K562 (cell line): ENCODE results near the gene MINDY4B. TPM values are rescaled to one million over a fixed set of nuclear protein-coding genes. Genes with fewer than 3 reads are reported as not detected.

Source experiments
- ATAC-seq: fragments of 200-7000 bp; cut with Tn5 transposase; 3 replicates; pipeline ENCODE4 v1.9.1; 2020; ENCODE audit warnings: moderate library complexity
- BruUV-seq: library from RNA; stranded (reverse); fragments of 400-500 nt; replicated peaks from 2 replicates; lab custom pipeline; 2021; lab: Mats Ljungman, UMichigan
- CTCF ChIA-PET: fragments of 300-600 bp; formaldehyde crosslinking; extraction: SDS; loops from one replicate; lab custom pipeline; 2021; ENCODE audit warnings: low intra/inter-chr PET ratio; lab: Yijun Ruan, JAX
- POLR2A ChIA-PET: fragments of 300-600, 350-650 bp; sonication (Branson Sonifier 250); formaldehyde crosslinking; extraction: SDS; loops from one replicate; lab custom pipeline; 2021; ENCODE audit warnings: antibody characterized with exemption, inconsistent platforms; lab: Yijun Ruan, JAX
- DNase-seq, 4 experiments: peaks; one replicate each; pipeline versions ENCODE4 v3.0.0 to v3.0.0-alpha.2; 2011 to 2018; ENCODE audit warnings: low spot score in 3 of 4, mixed read lengths in 3 of 4; ENCODE audit errors: extremely low read depth in 1 of 4
- FAIRE-seq: peaks from 2 replicates; lab custom pipeline; 2011; peaks lifted over from hg19 to GRCh38; lab: Jason Lieb, UNC
- H2AFZ ChIP-seq: 2 replicates; pipeline ENCODE4 v1.6.0; 2011; ENCODE audit warnings: low read depth, low read length, control low read depth, inconsistent platforms
- H3K27ac ChIP-seq: fragments of 200-600 bp; 3 replicates; pipeline ENCODE4 v1.8.0; 2011; ENCODE audit warnings: low read depth, mild to moderate bottlenecking, control low read depth, inconsistent platforms, low read length, moderate library complexity, mixed read lengths; ENCODE audit errors: extremely low read depth
- H3K27me3 ChIP-seq, 2 experiments: fragments of 300-600 bp in 1 of 2; 2 replicates in 1 of 2; 3 replicates in 1 of 2; pipeline versions ENCODE4 v1.6.0 to v1.8.0; 2011; ENCODE audit warnings: inconsistent platforms in 2 of 2, low read length in 2 of 2, mild to moderate bottlenecking in 1 of 2, mixed read lengths in 1 of 2, moderate library complexity in 1 of 2; ENCODE audit not compliant: control insufficient read depth in 2 of 2, insufficient read depth in 2 of 2
- H3K36me3 ChIP-seq: fragments of 300-600 bp; 3 replicates; pipeline ENCODE4 v1.8.0; 2011; ENCODE audit warnings: mild to moderate bottlenecking, low read length, inconsistent platforms; ENCODE audit not compliant: control insufficient read depth, insufficient read depth
- H3K4me1 ChIP-seq, 2 experiments: fragments of 200-600 bp in 1 of 2; replicated peaks in 1 of 2; 2 replicates in 1 of 2; 3 replicates in 1 of 2; pipeline versions ENCODE4 v1.5.1 to v1.8.0; 2011; ENCODE audit warnings: inconsistent platforms in 2 of 2, low read length in 2 of 2, mild to moderate bottlenecking in 1 of 2, mixed read lengths in 1 of 2, moderate library complexity in 1 of 2; ENCODE audit not compliant: control insufficient read depth in 2 of 2, insufficient read depth in 2 of 2
- H3K4me2 ChIP-seq: 2 replicates; pipeline ENCODE4 v1.6.1; 2011; ENCODE audit warnings: low read length, control low read depth, inconsistent platforms, mixed read lengths; ENCODE audit not compliant: insufficient read depth
- H3K4me3 ChIP-seq: fragments of 200-600 bp; sonication (generic), shearing (Covaris generic); 2 replicates; pipeline ENCODE4 v1.5.1; 2016; ENCODE audit warnings: control low read depth, inconsistent platforms
- H3K79me2 ChIP-seq: fragments of 200-600 bp; 3 replicates; pipeline ENCODE4 v1.8.0; 2011; ENCODE audit warnings: low read length, inconsistent platforms; ENCODE audit not compliant: control insufficient read depth, insufficient read depth
- H3K9ac ChIP-seq, 2 experiments: 2 replicates each; pipeline versions ENCODE4 v1.6.0 to v1.6.1; 2011; ENCODE audit warnings: low read depth in 2 of 2, low read length in 2 of 2, control low read depth in 1 of 2, inconsistent platforms in 1 of 2, mild to moderate bottlenecking in 1 of 2, mixed read lengths in 1 of 2; ENCODE audit not compliant: insufficient read depth in 1 of 2
- H3K9me1 ChIP-seq: one replicate; pipeline ENCODE4 v1.6.0; 2011; ENCODE audit warnings: inconsistent platforms, mild to moderate bottlenecking, low read length, moderate library complexity; ENCODE audit not compliant: control insufficient read depth, insufficient read depth
- H3K9me3 ChIP-seq: replicated peaks from 2 replicates; pipeline ENCODE4 v1.5.1; 2011; ENCODE audit warnings: low read depth, low read length, inconsistent platforms; ENCODE audit not compliant: control insufficient read depth, insufficient read depth
- H4K20me1 ChIP-seq: replicated peaks from 2 replicates; pipeline ENCODE4 v1.6.1; 2011; ENCODE audit warnings: low read length, inconsistent platforms, mixed read lengths; ENCODE audit not compliant: control insufficient read depth, insufficient read depth
- SLC30A9 ChIP-seq: fragments of 250-450 bp; sonication (Bioruptor Pico); IDR thresholded peaks from 2 replicates; pipeline ENCODE4 v1.8.0; 2022; ENCODE audit warnings: mild to moderate bottlenecking, moderate library complexity
- SMAD2 ChIP-seq: fragments of 150-350 bp; IDR thresholded peaks from 2 replicates; pipeline ENCODE4 v1.6.1; 2014; ENCODE audit warnings: low read depth, mild to moderate bottlenecking, low read length
- ZNF785 ChIP-seq: fragments of 250-450 bp; sonication (Bioruptor Pico); IDR thresholded peaks from 2 replicates; pipeline ENCODE4 v1.4.0; 2020; ENCODE audit warnings: mild to moderate bottlenecking
- WGBS: fragments of 100-300 bp; shearing (Covaris generic); methylation state at CpG from one replicate; pipeline ENCODE4 v1.1.6; 2016; ENCODE audit warnings: low coverage, mixed read lengths; ENCODE audit not compliant: insufficient coverage; ENCODE audit errors: missing lambda C conversion rate; 5-methylcytosine and 5-hydroxymethylcytosine counted together
- in situ Hi-C: fragments of 300-500 bp; cut with MboI; formaldehyde crosslinking; loops from 4 replicates; pipeline ENCODE4 v1.15.0; 2018; ENCODE audit warnings: inconsistent platforms, mixed read lengths
- intact Hi-C: fragments of 100-400 bp; cut with micrococcal nuclease; formaldehyde crosslinking; loops from 2 replicates; pipeline ENCODE4 v1.14.2; 2022
- polyA plus RNA-seq, 8 experiments: library from polyadenylated mRNA; depleted of rRNA in 4 of 8; stranded (reverse) in 5 of 8; unstranded in 3 of 8; fragments of >200 nt; fragmentation: Nextera tagmentation in 2 of 8; fragmentation: Illumina TruSeq in 1 of 8; extraction: Ambion mirVana in 2 of 8; extraction: Trizol in 1 of 8; gene quantifications; 2 replicates each; pipeline versions ENCODE4 v1.2.1 to v1.2.3, GENCODE V29; 2011 to 2014; ENCODE audit warnings: inconsistent platforms in 1 of 8, missing spikeins in 1 of 8
- total RNA-seq, 7 experiments: library from RNA; depleted of rRNA in 6 of 7; stranded (reverse); fragments of >200 nt in 6 of 7; fragmentation: Illumina TruSeq in 2 of 7; extraction: Trizol in 2 of 7; gene quantifications; 2 replicates each; pipeline versions ENCODE4 v1.2.1 to v1.2.3, GENCODE V29; 2011 to 2021; ENCODE audit warnings: low replicate concordance in 1 of 7
- TF ChIP-seq, protein P1 (sequence below): fragments of 450-650 bp; IDR thresholded peaks from 2 replicates; pipeline ENCODE4 v1.6.1; 2016; ENCODE audit warnings: mild to moderate bottlenecking, moderate library complexity

Gene MINDY4B
- total and polyA plus RNA-seq, 9 of the 15 experiments (the other 6 are each of a cell fraction or from before 2014, with no cell fraction given): not detected

DNA sequence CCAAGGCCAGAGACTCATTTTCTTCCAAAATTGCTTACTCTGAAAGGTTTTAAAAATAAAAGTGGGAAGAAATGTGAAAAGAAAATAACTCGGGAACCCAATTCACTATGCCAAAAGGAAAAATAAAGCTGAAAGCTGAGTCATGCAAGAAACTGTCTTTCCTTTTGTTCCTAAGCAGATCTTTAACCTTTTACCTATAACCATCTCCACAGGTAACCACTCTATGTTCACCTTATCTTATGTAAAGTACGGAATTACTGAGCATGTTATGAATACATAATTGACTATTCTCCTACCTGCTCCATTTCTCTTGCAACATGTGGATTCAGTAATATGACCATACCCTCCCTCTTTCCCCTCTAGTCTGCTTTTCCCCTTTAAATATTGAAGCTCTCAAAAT lies 62.0 kb downstream of the MINDY4B start:
- intact Hi-C loops: no loop called here
- in situ Hi-C loops: loop anchor here (10.0 kb wide), 1 partner anchor 118 kb away; no protein-coding TSS in a partner anchor
- Histone ChIP-seq H3K9me1 (no peaks in the 10 kb centered on the region), H3K36me3 (no peaks in the 10 kb centered on the region), H3K9me3 (no peaks in the 10 kb centered on the region), H3K79me2 (no peaks in the 10 kb centered on the region), H3K9ac (no peak overlapping the region), H3K4me1 (no peaks in the 10 kb centered on the region), H3K27me3 (peaks cover 0 to 2% of the 10 kb centered on the region in 2 experiments; a peak in 1 of 5 replicates), H3K27ac (no peak overlapping the region), H3K4me3 (no peak overlapping the region), H4K20me1 (no peaks in the 10 kb centered on the region), H2AFZ (no peak overlapping the region), H3K4me2 (no peak overlapping the region)
- TF ChIP-seq SLC30A9 (CRISPR knock-in tag) (no peak), SMAD2 (no peak), ZNF785 (CRISPR knock-in tag) (no peak)
- TF ChIP-seq, protein P1, sequence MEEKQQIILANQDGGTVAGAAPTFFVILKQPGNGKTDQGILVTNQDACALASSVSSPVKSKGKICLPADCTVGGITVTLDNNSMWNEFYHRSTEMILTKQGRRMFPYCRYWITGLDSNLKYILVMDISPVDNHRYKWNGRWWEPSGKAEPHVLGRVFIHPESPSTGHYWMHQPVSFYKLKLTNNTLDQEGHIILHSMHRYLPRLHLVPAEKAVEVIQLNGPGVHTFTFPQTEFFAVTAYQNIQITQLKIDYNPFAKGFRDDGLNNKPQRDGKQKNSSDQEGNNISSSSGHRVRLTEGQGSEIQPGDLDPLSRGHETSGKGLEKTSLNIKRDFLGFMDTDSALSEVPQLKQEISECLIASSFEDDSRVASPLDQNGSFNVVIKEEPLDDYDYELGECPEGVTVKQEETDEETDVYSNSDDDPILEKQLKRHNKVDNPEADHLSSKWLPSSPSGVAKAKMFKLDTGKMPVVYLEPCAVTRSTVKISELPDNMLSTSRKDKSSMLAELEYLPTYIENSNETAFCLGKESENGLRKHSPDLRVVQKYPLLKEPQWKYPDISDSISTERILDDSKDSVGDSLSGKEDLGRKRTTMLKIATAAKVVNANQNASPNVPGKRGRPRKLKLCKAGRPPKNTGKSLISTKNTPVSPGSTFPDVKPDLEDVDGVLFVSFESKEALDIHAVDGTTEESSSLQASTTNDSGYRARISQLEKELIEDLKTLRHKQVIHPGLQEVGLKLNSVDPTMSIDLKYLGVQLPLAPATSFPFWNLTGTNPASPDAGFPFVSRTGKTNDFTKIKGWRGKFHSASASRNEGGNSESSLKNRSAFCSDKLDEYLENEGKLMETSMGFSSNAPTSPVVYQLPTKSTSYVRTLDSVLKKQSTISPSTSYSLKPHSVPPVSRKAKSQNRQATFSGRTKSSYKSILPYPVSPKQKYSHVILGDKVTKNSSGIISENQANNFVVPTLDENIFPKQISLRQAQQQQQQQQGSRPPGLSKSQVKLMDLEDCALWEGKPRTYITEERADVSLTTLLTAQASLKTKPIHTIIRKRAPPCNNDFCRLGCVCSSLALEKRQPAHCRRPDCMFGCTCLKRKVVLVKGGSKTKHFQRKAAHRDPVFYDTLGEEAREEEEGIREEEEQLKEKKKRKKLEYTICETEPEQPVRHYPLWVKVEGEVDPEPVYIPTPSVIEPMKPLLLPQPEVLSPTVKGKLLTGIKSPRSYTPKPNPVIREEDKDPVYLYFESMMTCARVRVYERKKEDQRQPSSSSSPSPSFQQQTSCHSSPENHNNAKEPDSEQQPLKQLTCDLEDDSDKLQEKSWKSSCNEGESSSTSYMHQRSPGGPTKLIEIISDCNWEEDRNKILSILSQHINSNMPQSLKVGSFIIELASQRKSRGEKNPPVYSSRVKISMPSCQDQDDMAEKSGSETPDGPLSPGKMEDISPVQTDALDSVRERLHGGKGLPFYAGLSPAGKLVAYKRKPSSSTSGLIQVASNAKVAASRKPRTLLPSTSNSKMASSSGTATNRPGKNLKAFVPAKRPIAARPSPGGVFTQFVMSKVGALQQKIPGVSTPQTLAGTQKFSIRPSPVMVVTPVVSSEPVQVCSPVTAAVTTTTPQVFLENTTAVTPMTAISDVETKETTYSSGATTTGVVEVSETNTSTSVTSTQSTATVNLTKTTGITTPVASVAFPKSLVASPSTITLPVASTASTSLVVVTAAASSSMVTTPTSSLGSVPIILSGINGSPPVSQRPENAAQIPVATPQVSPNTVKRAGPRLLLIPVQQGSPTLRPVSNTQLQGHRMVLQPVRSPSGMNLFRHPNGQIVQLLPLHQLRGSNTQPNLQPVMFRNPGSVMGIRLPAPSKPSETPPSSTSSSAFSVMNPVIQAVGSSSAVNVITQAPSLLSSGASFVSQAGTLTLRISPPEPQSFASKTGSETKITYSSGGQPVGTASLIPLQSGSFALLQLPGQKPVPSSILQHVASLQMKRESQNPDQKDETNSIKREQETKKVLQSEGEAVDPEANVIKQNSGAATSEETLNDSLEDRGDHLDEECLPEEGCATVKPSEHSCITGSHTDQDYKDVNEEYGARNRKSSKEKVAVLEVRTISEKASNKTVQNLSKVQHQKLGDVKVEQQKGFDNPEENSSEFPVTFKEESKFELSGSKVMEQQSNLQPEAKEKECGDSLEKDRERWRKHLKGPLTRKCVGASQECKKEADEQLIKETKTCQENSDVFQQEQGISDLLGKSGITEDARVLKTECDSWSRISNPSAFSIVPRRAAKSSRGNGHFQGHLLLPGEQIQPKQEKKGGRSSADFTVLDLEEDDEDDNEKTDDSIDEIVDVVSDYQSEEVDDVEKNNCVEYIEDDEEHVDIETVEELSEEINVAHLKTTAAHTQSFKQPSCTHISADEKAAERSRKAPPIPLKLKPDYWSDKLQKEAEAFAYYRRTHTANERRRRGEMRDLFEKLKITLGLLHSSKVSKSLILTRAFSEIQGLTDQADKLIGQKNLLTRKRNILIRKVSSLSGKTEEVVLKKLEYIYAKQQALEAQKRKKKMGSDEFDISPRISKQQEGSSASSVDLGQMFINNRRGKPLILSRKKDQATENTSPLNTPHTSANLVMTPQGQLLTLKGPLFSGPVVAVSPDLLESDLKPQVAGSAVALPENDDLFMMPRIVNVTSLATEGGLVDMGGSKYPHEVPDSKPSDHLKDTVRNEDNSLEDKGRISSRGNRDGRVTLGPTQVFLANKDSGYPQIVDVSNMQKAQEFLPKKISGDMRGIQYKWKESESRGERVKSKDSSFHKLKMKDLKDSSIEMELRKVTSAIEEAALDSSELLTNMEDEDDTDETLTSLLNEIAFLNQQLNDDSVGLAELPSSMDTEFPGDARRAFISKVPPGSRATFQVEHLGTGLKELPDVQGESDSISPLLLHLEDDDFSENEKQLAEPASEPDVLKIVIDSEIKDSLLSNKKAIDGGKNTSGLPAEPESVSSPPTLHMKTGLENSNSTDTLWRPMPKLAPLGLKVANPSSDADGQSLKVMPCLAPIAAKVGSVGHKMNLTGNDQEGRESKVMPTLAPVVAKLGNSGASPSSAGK: no peak
- 0% methylated on average over 2 of the region's 2 CpGs for WGBS
- BruUV-seq: no TSS peak
- no peak for DNase-seq
- ChIA-PET CTCF (no interaction called here), POLR2A (interaction anchor here (0.6 to 1.4 kb wide), 2 partner anchors 9 to 18 kb away, joined by 3 to 4 read pairs; no protein-coding TSS in a partner anchor)
- ATAC-seq: no peak
- FAIRE-seq: no peak
